GM12872 (cell line): ENCODE data around the gene FLNB.

Experiments
- CTCF ChIP-seq: IDR thresholded peaks from 3 replicates; pipeline ENCODE4 v1.5.1; 2011; ENCODE audit warnings: low read depth, mild to moderate bottlenecking, low read length, moderate library complexity; ENCODE audit not compliant: insufficient read depth

FLNB gene

GRCh38 chr3:58028902-58029301 is 20.7 kb downstream of the FLNB start:
- no peak for TF ChIP-seq CTCF

GRCh38 chr3:58029842-58030584 is 21.8 kb downstream of the FLNB start:
- no peak for TF ChIP-seq CTCF

- no peak for TF ChIP-seq CTCF
Measured at GRCh38 chr3:58032186-58032585, 24.0 kb downstream of the FLNB start.

GRCh38 chr3:58034738-58035523 is 26.7 kb downstream of the FLNB start:
- TF ChIP-seq CTCF = no peak

GRCh38 chr3:58035524-58036255 is 27.5 kb downstream of the FLNB start:
- TF ChIP-seq CTCF = no peak

GRCh38 chr3:58036293-58037032 is 28.2 kb downstream of the FLNB start:
- no peak for TF ChIP-seq CTCF
